Brain microvascular endothelial cell (primary cell): ENCODE results near the gene GAPDH.
A peak's percentile ranks its signal among the peaks of the same experiment; 100 is the strongest.
"Not testable (repeated sequence)": the region's sequence is repeated elsewhere in the genome, so short reads cannot be mapped to it uniquely, and the experiment has no call there.

ENCODE experiments used
- DNase-seq: peaks from one replicate; pipeline ENCODE4 v3.0.0-alpha.2; 2020
- H3K27ac ChIP-seq: fragments of 250-450 bp; sonication (Bioruptor Pico); 2 replicates; pipeline ENCODE4 v1.5.1; 2020; ENCODE audit warnings: mild to moderate bottlenecking, moderate library complexity
- H3K27me3 ChIP-seq: fragments of 250-450 bp; sonication (Bioruptor Pico); replicated peaks from 2 replicates; pipeline ENCODE4 v1.5.1; 2020; ENCODE audit warnings: mild to moderate bottlenecking
- H3K36me3 ChIP-seq: fragments of 250-450 bp; sonication (Bioruptor Pico); replicated peaks from 2 replicates; pipeline ENCODE4 v1.5.1; 2020; ENCODE audit warnings: mild to moderate bottlenecking
- H3K4me3 ChIP-seq: 2 replicates; pipeline ENCODE4 v1.5.1; 2011; ENCODE audit warnings: low read depth, mild to moderate bottlenecking, control low read depth, low read length, moderate library complexity
- in situ Hi-C: cut with HindIII; loops from 2 replicates; pipeline ENCODE4 v1.10.0; 2017; ENCODE audit warnings: low sequenced_read_pairs, low pct_ligation_motif_present
- TF ChIP-seq, protein P1 (sequence below): IDR thresholded peaks from 2 replicates; pipeline ENCODE4 v1.5.1; 2011; ENCODE audit warnings: low read depth, mild to moderate bottlenecking, moderate library complexity, low read length, control low read depth, inconsistent platforms; ENCODE audit errors: missing control alignments

The GAPDH gene

DNA sequence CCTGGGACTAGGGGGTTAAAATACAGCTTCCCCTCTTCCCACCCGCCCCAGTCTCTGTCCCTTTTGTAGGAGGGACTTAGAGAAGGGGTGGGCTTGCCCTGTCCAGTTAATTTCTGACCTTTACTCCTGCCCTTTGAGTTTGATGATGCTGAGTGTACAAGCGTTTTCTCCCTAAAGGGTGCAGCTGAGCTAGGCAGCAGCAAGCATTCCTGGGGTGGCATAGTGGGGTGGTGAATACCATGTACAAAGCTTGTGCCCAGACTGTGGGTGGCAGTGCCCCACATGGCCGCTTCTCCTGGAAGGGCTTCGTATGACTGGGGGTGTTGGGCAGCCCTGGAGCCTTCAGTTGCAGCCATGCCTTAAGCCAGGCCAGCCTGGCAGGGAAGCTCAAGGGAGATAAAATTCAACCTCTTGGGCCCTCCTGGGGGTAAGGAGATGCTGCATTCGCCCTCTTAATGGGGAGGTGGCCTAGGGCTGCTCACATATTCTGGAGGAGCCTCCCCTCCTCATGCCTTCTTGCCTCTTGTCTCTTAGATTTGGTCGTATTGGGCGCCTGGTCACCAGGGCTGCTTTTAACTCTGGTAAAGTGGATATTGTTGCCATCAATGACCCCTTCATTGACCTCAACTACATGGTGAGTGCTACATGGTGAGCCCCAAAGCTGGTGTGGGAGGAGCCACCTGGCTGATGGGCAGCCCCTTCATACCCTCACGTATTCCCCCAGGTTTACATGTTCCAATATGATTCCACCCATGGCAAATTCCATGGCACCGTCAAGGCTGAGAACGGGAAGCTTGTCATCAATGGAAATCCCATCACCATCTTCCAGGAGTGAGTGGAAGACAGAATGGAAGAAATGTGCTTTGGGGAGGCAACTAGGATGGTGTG lies 1.9 kb downstream of the GAPDH start:
- Histone ChIP-seq H3K36me3 (peaks cover 42% of the 10 kb centered on the region), H3K4me3 (peak overlapping the region; percentile 99)
- in situ Hi-C loops: no loop called here

DNA sequence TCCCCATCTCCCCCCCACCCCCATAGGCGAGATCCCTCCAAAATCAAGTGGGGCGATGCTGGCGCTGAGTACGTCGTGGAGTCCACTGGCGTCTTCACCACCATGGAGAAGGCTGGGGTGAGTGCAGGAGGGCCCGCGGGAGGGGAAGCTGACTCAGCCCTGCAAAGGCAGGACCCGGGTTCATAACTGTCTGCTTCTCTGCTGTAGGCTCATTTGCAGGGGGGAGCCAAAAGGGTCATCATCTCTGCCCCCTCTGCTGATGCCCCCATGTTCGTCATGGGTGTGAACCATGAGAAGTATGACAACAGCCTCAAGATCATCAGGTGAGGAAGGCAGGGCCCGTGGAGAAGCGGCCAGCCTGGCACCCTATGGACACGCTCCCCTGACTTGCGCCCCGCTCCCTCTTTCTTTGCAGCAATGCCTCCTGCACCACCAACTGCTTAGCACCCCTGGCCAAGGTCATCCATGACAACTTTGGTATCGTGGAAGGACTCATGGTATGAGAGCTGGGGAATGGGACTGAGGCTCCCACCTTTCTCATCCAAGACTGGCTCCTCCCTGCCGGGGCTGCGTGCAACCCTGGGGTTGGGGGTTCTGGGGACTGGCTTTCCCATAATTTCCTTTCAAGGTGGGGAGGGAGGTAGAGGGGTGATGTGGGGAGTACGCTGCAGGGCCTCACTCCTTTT lies 2.7 kb downstream of the GAPDH start:
- Histone ChIP-seq H3K36me3 (peaks cover 44% of the 10 kb centered on the region), H3K4me3 (peak overlapping the region; percentile 99), H3K27ac (no peak overlapping the region), H3K27me3 (no peaks in the 10 kb centered on the region)
- in situ Hi-C loops: no loop called here
- TF ChIP-seq, protein P1, sequence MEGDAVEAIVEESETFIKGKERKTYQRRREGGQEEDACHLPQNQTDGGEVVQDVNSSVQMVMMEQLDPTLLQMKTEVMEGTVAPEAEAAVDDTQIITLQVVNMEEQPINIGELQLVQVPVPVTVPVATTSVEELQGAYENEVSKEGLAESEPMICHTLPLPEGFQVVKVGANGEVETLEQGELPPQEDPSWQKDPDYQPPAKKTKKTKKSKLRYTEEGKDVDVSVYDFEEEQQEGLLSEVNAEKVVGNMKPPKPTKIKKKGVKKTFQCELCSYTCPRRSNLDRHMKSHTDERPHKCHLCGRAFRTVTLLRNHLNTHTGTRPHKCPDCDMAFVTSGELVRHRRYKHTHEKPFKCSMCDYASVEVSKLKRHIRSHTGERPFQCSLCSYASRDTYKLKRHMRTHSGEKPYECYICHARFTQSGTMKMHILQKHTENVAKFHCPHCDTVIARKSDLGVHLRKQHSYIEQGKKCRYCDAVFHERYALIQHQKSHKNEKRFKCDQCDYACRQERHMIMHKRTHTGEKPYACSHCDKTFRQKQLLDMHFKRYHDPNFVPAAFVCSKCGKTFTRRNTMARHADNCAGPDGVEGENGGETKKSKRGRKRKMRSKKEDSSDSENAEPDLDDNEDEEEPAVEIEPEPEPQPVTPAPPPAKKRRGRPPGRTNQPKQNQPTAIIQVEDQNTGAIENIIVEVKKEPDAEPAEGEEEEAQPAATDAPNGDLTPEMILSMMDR: no peak
- no peak for DNase-seq

More for the DNA sequence above, 1.9 kb downstream of the GAPDH start:
- no peak for DNase-seq
- TF ChIP-seq, protein P1: no peak
- Histone ChIP-seq H3K27ac (peak overlapping the region; percentile 92), H3K27me3 (no peaks in the 10 kb centered on the region)

DNA sequence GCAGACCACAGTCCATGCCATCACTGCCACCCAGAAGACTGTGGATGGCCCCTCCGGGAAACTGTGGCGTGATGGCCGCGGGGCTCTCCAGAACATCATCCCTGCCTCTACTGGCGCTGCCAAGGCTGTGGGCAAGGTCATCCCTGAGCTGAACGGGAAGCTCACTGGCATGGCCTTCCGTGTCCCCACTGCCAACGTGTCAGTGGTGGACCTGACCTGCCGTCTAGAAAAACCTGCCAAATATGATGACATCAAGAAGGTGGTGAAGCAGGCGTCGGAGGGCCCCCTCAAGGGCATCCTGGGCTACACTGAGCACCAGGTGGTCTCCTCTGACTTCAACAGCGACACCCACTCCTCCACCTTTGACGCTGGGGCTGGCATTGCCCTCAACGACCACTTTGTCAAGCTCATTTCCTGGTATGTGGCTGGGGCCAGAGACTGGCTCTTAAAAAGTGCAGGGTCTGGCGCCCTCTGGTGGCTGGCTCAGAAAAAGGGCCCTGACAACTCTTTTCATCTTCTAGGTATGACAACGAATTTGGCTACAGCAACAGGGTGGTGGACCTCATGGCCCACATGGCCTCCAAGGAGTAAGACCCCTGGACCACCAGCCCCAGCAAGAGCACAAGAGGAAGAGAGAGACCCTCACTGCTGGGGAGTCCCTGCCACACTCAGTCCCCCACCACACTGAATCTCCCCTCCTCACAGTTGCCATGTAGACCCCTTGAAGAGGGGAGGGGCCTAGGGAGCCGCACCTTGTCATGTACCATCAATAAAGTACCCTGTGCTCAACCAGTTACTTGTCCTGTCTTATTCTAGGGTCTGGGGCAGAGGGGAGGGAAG lies 3.5 kb downstream of the GAPDH start:
- in situ Hi-C loops, H3K27me3 ChIP-seq, H3K27ac ChIP-seq: not testable (repeated sequence)
- Histone ChIP-seq H3K4me3 (peak overlapping the region; percentile 99), H3K36me3 (peaks cover 44% of the 10 kb centered on the region)
- TF ChIP-seq, protein P1: peak; percentile 81
- DNase-seq: peak; percentile 78

DNA sequence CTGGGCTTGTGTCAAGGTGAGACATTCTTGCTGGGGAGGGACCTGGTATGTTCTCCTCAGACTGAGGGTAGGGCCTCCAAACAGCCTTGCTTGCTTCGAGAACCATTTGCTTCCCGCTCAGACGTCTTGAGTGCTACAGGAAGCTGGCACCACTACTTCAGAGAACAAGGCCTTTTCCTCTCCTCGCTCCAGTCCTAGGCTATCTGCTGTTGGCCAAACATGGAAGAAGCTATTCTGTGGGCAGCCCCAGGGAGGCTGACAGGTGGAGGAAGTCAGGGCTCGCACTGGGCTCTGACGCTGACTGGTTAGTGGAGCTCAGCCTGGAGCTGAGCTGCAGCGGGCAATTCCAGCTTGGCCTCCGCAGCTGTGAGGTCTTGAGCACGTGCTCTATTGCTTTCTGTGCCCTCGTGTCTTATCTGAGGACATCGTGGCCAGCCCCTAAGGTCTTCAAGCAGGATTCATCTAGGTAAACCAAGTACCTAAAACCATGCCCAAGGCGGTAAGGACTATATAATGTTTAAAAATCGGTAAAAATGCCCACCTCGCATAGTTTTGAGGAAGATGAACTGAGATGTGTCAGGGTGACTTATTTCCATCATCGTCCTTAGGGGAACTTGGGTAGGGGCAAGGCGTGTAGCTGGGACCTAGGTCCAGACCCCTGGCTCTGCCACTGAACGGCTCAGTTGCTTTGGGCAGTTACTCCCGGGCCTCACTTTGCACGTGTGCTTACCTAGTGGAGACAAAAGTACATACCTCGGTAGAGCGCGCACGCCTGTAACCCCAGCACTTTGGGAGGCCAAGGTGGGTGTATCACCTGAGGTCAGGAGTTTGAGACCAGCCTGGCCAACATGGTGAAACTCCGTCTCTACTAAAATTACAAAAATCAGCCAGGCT lies 4.3 kb downstream of the GAPDH start:
- TF ChIP-seq, protein P1: no peak
- Histone ChIP-seq H3K27ac (no peak overlapping the region), H3K27me3 (no peaks in the 10 kb centered on the region), H3K36me3 (peaks cover 44% of the 10 kb centered on the region), H3K4me3 (no peak overlapping the region)
- in situ Hi-C loops: no loop called here
- DNase-seq: no peak

DNA sequence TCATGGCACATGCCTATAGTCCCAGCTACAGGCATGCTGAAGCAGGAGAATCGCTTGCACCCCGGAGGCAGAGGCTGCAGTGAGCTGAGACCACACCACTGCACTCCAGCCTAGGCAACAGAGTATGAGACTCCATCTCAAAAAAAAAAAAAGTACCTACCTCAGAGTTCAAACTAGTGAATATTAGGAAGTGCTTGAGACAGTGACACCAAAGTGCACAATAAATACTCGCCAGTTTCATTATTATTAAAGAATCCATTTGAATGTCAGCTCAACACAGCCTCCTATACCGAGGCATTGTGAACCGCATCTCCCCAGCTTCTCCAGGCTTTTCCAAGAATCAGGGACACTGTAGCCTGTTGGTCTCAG lies 5.0 kb downstream of the GAPDH start:
- Histone ChIP-seq H3K4me3 (no peak overlapping the region), H3K27me3 (no peaks in the 10 kb centered on the region), H3K36me3 (peaks cover 45% of the 10 kb centered on the region), H3K27ac (no peak overlapping the region)
- no peak for DNase-seq
- in situ Hi-C loops: no loop called here
- TF ChIP-seq, protein P1: no peak
